Keratinocyte (primary cell): ENCODE data around the gene ERICH2. TPM values are rescaled to one million over a fixed set of nuclear protein-coding genes. Genes with fewer than 3 reads are reported as not detected.
A peak's percentile ranks its signal among the peaks of the same experiment; 100 is the strongest.

Source experiments
- DNase-seq: peaks from one replicate; pipeline ENCODE4 v3.0.0-alpha.2; 2011; ENCODE audit warnings: low read depth, missing footprints, low spot score
- FAIRE-seq: peaks from 2 replicates; lab custom pipeline; 2011; peaks lifted over from hg19 to GRCh38; lab: Jason Lieb, UNC
- H2AFZ ChIP-seq: 2 replicates; pipeline ENCODE4 v1.6.0; 2012; ENCODE audit warnings: low read length, control low read depth, inconsistent platforms; ENCODE audit not compliant: control insufficient read depth
- H3K27ac ChIP-seq: 2 replicates; pipeline ENCODE4 v1.5.1; 2011; ENCODE audit warnings: low read length; ENCODE audit not compliant: control insufficient read depth, insufficient read depth
- H3K27me3 ChIP-seq: 3 replicates; pipeline ENCODE4 v1.6.0; 2011; ENCODE audit warnings: low read length; ENCODE audit not compliant: control insufficient read depth, insufficient read depth; ENCODE audit errors: extremely low read depth
- H3K36me3 ChIP-seq, 2 experiments: 2 replicates in 1 of 2; 3 replicates in 1 of 2; pipeline ENCODE4 v1.5.1; 2011; ENCODE audit warnings: low read length in 2 of 2, mild to moderate bottlenecking in 1 of 2; ENCODE audit not compliant: control insufficient read depth in 2 of 2, insufficient read depth in 2 of 2; ENCODE audit errors: extremely low read depth in 1 of 2
- H3K4me1 ChIP-seq: 3 replicates; pipeline ENCODE4 v1.5.1; 2011; ENCODE audit warnings: low read length; ENCODE audit not compliant: control insufficient read depth, insufficient read depth; ENCODE audit errors: extremely low read depth
- H3K4me2 ChIP-seq: 3 replicates; pipeline ENCODE4 v1.6.0; 2011; ENCODE audit warnings: low read depth, low read length; ENCODE audit not compliant: control insufficient read depth, insufficient read depth; ENCODE audit errors: extremely low read depth
- H3K4me3 ChIP-seq, 3 experiments: fragments of 200-600 bp in 1 of 3; sonication (generic) in 1 of 3; 2 replicates in 2 of 3; 3 replicates in 1 of 3; pipeline ENCODE4 v1.5.1; 2011 to 2016; ENCODE audit warnings: low read length in 3 of 3, mild to moderate bottlenecking in 3 of 3, control low read depth in 2 of 3, inconsistent platforms in 1 of 3, low read depth in 1 of 3, mixed read lengths in 1 of 3, mixed run types in 1 of 3, moderate library complexity in 1 of 3; ENCODE audit not compliant: control insufficient read depth in 2 of 3, insufficient read depth in 2 of 3; ENCODE audit errors: extremely low read depth in 1 of 3
- H3K79me2 ChIP-seq: 2 replicates; pipeline ENCODE4 v1.6.0; 2012; ENCODE audit warnings: low read length; ENCODE audit not compliant: control insufficient read depth, insufficient read depth
- H3K9ac ChIP-seq: 3 replicates; pipeline ENCODE4 v1.6.0; 2011; ENCODE audit warnings: low read length; ENCODE audit not compliant: control insufficient read depth, insufficient read depth; ENCODE audit errors: extremely low read depth
- H3K9me1 ChIP-seq: 3 replicates; pipeline ENCODE4 v1.6.0; 2011; ENCODE audit warnings: low read length; ENCODE audit not compliant: control insufficient read depth, insufficient read depth; ENCODE audit errors: extremely low read depth
- H3K9me3 ChIP-seq: 2 replicates; pipeline ENCODE4 v1.5.1; 2012; ENCODE audit warnings: low read depth, low read length; ENCODE audit not compliant: control insufficient read depth
- H4K20me1 ChIP-seq: 3 replicates; pipeline ENCODE4 v1.6.0; 2011; ENCODE audit warnings: low read length; ENCODE audit not compliant: control insufficient read depth, insufficient read depth; ENCODE audit errors: extremely low read depth
- EZH2 ChIP-seq: IDR thresholded peaks from one replicate; pipeline ENCODE4 v1.6.1; 2012; ENCODE audit warnings: inconsistent platforms, mild to moderate bottlenecking, low read length, moderate library complexity
- dilution Hi-C: fragments of 300-500 bp; cut with MboI; formaldehyde crosslinking; loops from one replicate; pipeline ENCODE4 v1.7.0; 2020; ENCODE audit warnings: low sequenced_read_pairs; ENCODE audit not compliant: extremely low pct_ligation_motif_present
- polyA plus RNA-seq, 5 experiments: library from polyadenylated mRNA; depleted of rRNA in 3 of 5; stranded (reverse) in 3 of 5; stranded (forward) in 1 of 5; unstranded in 1 of 5; fragments of >200 nt; gene quantifications; 1 replicate in 1 of 5; 2 replicates in 3 of 5; 3 replicates in 1 of 5; pipeline versions ENCODE4 v1.2.1 to v1.2.3, GENCODE V29; 2011 to 2012; ENCODE audit warnings: missing spikeins in 2 of 5, low read depth in 1 of 5, low replicate concordance in 1 of 5
- TF ChIP-seq, protein P1 (sequence below), 3 experiments: IDR thresholded peaks in 1 of 3; conservative IDR thresholded peaks in 1 of 3; optimal IDR thresholded peaks in 1 of 3; 2 replicates in 2 of 3; 3 replicates in 1 of 3; pipeline versions ENCODE3 to v1.5.1; 2011; ENCODE audit warnings: low read length in 3 of 3, mild to moderate bottlenecking in 3 of 3, moderate library complexity in 2 of 3, control low read depth in 1 of 3, inconsistent platforms in 1 of 3; ENCODE audit not compliant: insufficient read depth in 2 of 3; ENCODE audit errors: extremely low read depth in 1 of 3

Gene ERICH2
- polyA plus RNA-seq, 1 donor (not counting 4 experiments of a cell fraction or from before 2014, with no cell fraction given): 1.3 TPM

DNA sequence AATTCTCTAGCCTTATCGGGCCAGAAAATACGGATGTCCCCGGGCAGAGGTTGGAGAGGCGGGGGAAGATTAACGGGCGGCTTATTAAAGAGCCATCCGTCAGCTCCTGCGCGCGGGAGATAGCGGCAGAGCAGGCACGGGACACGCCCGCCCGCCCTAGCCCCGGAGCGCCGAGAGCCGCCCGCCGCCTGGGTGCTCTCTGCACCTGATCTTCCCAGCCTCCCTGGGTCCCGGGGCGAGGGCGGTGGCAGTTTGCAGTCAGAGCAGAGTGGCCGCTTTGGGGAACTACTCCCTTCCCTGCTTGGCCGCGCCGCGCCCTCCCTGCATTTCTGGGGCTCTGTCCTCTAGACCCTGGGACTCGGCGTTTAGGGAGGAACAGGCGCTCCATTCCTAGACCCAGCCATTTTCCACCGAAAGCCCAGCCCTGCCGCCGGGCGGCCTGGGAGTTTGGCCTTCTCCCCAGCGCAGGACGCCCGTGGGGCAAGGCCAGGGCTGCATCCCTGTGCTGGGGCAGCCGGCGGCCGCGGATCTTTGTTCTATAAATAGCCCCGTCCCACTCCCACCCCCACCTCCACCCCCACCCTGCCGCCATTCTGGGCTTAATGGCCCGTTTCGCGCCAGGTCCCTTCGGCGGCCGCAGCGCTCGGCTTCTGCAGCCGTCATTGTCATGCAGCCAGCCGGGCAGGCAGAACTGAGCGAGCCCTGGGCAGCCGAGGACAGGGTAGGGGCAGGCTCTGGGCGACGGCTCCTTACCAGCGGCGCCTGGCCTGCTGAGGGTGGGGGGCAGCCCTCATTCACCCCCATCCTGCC is 53.1 kb downstream of the ERICH2 start:
- no peak for FAIRE-seq
- H3K4me1 ChIP-seq: peaks cover 32% of the 10 kb centered on the region
- H3K9ac ChIP-seq: no peak overlapping the region
- no peaks in the 10 kb centered on the region for H3K36me3 ChIP-seq
- H3K9me3 ChIP-seq: no peaks in the 10 kb centered on the region
- no peaks in the 10 kb centered on the region for H3K9me1 ChIP-seq
- H4K20me1 ChIP-seq: no peaks in the 10 kb centered on the region
- no peak overlapping the region for H3K27ac ChIP-seq
- peak overlapping the region in 1 of 3 experiments; percentile 52 for H3K4me3 ChIP-seq
- peak overlapping the region; percentile 91 for H3K4me2 ChIP-seq
- H3K79me2 ChIP-seq: no peaks in the 10 kb centered on the region
- TF ChIP-seq, protein P1, sequence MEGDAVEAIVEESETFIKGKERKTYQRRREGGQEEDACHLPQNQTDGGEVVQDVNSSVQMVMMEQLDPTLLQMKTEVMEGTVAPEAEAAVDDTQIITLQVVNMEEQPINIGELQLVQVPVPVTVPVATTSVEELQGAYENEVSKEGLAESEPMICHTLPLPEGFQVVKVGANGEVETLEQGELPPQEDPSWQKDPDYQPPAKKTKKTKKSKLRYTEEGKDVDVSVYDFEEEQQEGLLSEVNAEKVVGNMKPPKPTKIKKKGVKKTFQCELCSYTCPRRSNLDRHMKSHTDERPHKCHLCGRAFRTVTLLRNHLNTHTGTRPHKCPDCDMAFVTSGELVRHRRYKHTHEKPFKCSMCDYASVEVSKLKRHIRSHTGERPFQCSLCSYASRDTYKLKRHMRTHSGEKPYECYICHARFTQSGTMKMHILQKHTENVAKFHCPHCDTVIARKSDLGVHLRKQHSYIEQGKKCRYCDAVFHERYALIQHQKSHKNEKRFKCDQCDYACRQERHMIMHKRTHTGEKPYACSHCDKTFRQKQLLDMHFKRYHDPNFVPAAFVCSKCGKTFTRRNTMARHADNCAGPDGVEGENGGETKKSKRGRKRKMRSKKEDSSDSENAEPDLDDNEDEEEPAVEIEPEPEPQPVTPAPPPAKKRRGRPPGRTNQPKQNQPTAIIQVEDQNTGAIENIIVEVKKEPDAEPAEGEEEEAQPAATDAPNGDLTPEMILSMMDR (optimal IDR thresholded peaks at IDR 0.05 in 1 of 3, IDR thresholded peaks at IDR 0.05 in 1 of 3, conservative IDR thresholded peaks at IDR 0.05 in 1 of 3; ENCODE audit: extremely low read depth in 1 of 3, insufficient read depth in 2 of 3, low read length in 3 of 3): no peak
- no peak for TF ChIP-seq EZH2
- peaks cover 81% of the 10 kb centered on the region for H3K27me3 ChIP-seq
- DNase-seq: no peak
- dilution Hi-C loops: no loop called here
- no peak overlapping the region for H2AFZ ChIP-seq

DNA sequence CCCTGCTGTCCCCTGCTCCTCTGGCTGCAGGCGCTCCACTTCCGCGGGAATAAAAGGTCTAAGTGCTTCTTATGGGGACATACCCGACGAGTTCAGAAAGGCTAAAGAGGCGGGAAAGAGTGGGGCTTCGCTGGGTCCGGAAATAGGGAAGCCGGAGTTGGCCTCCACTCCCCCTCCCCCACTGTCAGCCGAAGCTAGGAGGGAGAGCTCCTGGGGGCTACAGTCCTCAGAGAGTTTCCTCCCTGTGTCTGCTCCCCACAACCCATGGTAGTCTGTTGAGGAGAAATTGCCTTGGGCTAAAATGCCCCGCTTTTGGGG is 53.7 kb downstream of the ERICH2 start:
- no peak overlapping the region for H3K27ac ChIP-seq
- no peak overlapping the region for H3K9ac ChIP-seq
- H2AFZ ChIP-seq: no peak overlapping the region
- no peak overlapping the region for H3K4me2 ChIP-seq
- TF ChIP-seq EZH2: no peak
- TF ChIP-seq, protein P1 (optimal IDR thresholded peaks at IDR 0.05 in 1 of 3, IDR thresholded peaks at IDR 0.05 in 1 of 3, conservative IDR thresholded peaks at IDR 0.05 in 1 of 3; ENCODE audit: extremely low read depth in 1 of 3, insufficient read depth in 2 of 3, low read length in 3 of 3): no peak
- no peak for FAIRE-seq
- no peaks in the 10 kb centered on the region for H4K20me1 ChIP-seq
- H3K4me3 ChIP-seq: no peak overlapping the region
- peaks cover 76% of the 10 kb centered on the region for H3K27me3 ChIP-seq
- no peaks in the 10 kb centered on the region for H3K9me3 ChIP-seq
- no peak for DNase-seq
- no peaks in the 10 kb centered on the region for H3K36me3 ChIP-seq
- H3K4me1 ChIP-seq: peaks cover 27% of the 10 kb centered on the region
- no peaks in the 10 kb centered on the region for H3K79me2 ChIP-seq
- no peaks in the 10 kb centered on the region for H3K9me1 ChIP-seq
- dilution Hi-C loops: no loop called here
